GM19395 (cell line): ENCODE results near the gene MEGF6.
A peak's percentile ranks its signal among the peaks of the same experiment; 100 is the strongest.
"Not testable (repeated sequence)": the region's sequence is repeated elsewhere in the genome, so short reads cannot be mapped to it uniquely, and the experiment has no call there.

ENCODE experiments used
- ATAC-seq: cut with Tn5 transposase; IDR thresholded peaks from one replicate; pipeline ENCODE4 v1.9.1; 2021; ENCODE audit warnings: mild to moderate bottlenecking, moderate library complexity; ENCODE audit not compliant: unreplicated experiment

Gene MEGF6

DNA sequence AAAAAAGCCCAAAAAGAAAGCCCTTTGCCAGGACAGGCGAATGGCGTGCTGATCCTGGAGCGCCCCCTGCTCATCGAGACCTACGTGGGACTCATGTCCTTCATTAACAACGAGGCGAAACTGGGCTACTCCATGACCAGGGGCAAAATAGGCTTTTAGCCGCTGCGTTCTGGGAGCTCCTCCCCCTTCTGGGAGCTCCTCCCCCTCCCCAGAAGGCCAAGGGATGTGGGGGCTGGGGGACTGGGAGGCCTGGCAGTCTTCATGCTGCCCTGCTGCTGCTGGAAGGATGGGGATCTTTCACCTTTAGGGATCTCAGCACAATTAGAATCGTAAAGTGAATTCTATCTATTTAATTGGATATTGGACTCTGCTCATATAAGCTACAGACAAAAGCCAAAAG is 17.1 kb upstream of the MEGF6 start:
- no peak for ATAC-seq

DNA sequence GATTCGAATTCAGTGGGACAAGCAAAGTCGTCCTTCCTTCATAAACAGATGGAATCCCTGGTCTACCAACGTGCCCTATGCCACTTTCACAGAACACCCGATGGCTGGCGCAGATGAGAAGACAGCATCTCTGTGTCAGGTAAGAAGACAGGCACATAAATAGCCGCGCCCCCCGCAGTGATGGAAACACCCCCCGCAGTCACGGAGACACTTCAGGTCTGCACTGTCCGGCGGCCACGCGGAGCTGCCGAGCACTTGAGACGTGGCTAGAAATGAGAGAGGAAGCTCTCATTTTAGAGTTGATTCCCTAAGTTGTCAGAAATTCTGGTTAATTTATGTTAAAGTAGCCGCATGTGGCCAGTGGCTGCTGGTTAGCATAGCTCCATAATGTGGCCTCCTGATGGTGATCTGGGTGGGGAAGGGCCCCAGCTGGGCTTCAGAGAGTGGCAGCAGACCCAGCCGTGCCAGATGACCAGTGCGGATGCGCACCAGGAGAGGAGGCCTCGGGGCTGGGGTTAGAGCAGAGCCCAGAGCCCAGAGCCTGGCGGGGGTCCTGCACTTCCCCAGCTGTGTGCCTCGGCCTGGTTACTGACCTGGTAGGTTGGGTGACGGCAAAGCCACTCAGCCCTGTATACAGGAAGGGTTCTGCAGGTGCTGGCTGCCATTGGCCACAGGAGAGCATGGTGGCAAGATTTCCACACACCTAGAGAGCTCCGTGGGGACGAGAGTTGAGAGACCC is 16.4 kb upstream of the MEGF6 start:
- no peak for ATAC-seq

DNA sequence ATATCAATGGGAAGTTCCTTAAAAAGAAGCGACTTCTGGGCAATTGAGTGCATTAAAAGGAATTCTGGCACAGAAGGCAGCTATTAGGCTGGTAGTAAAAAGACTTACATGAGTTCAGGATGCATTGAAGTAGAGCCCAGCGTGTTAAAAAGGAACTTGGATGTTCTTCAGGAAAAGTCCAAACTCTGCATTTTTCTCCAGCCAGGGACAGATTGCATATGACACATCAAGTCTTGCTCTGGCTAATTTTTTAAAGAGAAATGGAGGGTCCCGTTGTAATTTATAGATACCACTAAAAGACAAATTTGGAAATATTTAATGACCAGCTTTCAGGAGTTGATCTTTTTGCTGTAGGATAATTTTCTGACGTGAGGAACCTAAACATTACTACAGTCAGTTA is 14.7 kb upstream of the MEGF6 start:
- no peak for ATAC-seq

DNA sequence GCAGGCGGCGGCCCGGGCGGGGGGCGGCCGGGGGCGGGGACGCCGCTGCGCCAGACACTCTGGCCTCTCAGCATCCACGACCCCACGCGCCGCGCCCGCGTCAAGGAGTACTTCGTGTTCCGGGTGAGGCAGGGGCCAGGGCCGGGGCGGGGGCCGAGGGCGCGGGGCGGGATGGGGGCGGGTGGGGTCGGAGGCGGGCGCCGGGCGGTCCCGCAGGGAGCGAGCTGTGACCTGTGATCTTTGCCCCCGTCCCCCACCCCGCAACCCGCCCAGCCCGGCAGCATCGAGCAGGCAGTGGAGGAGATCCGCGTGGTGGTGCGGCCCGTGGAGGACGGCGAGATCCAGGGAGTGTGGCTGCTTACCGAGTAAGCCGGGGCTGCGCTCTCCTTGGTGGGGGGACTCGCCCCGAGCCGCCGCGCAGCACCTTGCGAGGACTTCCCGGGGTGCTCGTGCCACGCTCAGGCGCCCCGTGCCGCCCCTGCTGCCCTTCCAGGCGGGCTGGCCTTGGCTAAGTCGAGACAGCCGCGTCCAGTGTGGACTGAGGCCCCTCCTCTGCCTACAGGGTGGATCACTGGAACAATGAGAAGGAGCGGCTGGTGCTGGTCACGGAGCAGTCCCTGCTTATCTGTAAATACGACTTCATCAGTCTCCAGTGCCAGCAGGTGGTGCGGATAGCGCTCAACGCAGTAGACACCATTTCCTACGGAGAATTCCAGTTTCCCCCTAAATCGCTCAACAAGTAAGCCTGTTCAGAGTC is 14.0 kb upstream of the MEGF6 start:
- peak; percentile 27 for ATAC-seq

DNA sequence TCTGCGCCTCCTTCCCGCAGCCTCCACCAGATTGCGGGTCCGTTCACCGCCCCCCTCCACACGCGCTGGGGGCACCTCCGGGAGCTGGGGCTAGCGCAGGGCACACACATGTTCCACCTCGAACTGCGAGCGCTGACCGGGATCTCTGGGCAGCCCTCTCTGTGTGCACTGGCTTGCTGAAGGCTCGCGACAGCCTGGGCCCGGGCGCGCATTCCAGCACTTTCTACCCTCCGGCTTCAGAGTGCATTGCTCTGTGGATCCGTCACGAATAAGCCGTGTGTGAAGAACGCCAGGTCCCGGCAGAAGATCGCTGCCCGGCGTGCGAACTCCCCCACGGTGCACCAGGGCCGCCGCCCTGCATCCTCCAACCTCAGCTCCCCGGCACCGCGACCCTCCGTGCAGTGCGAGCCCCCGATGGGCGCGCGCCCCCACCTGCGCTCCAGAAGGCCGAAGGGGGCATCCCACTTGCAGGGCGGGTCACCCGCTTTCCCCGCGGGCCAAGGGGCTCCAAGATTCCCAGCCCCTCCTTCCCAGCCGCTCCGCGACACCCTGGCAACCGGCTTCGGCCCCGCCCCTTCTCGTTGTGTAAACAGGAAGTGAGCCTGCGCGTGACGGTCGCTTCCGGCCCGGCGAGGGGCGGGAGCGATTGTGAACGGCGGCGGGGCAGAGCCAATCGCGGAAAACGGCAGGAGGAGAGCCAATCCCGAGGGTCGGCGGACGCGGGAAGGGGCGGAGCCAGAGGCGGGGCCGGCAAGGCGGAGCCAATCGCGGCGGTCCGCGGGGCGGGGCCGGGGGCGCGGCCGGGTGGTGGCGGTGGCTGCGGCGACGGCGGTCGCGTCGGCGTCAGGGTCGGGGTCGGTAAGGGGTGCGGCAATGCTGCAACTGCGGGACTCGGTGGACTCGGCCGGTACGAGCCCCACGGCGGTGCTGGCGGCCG is 13.2 kb upstream of the MEGF6 start, which contains the start of gene TPRG1L:
Gene TPRG1L, plus strand, starts transcription at position 816 of the 937 bp plus-strand sequence. Its CDS starts 58 bp downstream, at position 874.
- peak; percentile 94 for ATAC-seq

DNA sequence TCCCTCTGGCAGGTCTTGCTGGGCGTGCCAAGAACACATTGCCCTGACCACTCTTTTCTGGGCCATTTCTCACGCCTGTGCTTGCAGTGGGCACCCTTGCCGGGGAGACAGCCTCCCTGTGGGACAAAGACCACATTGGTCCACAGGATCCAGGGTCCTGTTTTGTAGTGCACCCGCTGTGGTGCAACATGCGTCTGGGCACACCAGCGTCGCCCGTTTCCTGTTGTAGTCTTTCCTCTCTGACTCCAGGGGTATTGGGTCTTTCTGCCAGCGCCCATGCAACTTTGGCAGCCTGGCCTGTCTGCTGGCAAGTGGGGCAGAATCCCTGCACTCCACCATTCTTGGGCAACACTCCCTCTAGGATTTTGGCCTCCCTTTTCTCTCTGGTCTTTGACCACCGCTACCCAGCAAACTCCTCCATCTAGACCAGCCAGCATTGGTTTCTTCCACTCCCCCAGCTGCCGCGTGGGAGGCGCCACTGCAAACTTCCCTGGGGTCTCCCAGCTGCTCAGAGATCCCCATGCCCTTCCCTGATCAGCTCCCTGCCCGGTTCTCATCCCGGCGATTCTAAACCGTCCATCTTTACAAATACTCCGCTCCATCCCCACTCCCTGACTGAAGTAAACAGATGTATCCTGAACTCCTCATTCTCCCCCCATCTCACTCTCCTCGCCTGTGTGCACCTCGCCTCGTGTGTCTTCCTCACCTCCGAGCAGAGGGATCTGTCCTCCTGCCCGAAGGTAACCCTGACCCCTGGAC is 12.3 kb upstream of the MEGF6 start:
- ATAC-seq = no peak

DNA sequence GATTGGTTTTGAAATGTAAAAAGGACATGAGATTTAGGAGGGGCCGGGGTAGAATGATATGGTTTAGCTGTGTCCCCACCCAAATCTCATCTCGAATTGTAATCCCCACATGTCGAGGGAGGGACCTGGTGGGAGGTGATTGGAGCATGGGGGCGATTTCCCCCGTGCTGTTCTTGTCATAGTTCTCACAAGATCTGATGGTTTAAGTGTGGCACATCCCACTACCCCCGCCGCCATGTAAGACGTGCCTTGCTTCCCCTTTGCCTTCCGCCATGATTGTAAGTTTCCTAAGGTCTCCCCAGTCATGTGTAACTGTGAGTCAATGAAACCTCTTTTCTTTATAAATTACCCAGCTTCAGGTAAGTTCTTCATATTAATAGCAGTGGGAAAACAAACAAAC is 10.8 kb upstream of the MEGF6 start:
- not testable (repeated sequence) for ATAC-seq

DNA sequence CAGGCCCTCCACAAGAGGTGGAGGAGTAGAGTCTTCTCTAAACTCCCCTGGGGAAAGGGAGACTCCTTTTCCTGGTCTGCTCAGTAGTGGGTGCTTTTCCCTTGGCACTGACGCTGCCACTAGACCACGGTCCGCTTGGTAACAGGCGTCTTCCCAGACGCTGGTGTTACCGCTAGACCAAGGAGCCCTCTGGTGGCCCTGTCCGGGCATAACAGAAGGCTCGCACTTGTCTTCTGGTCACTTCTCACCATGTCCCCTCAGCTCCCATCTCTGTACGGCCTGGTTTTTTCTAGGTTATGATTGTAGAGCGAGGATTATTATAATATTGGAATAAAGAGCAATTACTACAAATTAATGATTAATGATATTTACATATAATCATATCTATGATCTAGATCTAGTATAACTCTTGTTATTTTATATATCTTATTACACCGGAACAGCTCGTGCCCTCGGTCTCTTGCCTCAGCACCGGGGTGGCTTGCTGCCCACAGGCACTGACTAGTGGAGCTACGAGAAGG is 9.9 kb upstream of the MEGF6 start:
- not testable (repeated sequence) for ATAC-seq

DNA sequence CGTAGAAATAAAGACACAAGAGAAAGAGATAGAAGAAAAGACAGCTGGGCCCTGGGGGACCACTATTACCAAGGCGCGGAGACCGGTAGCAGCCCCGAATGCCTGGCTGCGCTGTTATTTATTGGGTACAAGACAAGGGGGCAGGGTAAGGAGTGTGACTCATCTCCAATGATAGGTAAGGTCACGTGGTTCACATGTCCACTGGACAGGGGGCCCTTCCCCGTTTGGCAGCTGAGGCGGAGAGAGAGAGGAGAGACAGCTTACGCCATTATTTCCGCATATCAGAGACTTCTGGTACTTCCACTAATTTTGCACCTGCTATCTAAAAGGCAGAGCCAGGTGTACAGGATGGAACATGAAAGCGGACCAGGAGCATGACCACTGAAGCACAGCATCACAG is 9.4 kb upstream of the MEGF6 start:
- ATAC-seq = no peak

DNA sequence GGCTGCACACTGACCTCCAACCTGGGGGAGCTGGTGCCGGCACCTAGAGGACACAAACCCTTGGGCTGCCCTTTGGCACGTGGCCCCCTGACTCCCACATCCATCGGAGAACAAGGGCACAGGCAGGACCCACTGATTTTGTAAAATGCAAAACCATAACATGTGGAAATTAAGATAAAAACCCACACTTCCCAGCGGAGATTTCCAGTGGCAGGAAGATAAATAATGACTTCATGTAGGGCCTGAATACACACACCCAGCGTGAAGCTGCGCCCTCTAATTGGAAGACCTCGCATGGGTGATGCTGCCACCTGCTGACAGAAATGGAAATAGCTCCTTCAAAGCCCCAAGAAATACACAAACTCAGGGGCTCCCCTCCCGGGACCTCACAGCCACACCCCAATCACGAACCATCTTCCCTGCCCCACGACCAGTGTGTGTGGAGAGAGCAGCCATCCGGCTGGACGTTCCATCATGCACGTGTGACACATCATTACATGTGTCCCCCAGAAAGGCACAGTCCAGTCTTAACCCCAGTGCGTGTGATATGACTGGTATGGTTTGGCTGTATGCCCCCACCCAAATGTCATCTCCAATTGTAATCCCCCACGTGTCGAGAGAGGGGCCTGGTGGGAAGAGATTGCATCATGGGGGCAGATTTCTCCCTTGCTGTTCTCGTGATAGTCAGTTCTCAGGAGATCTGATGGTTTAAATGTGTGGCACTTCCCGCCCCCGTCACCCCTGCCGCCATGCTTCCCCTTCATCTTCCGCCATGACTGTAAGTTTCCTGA is 7.8 kb upstream of the MEGF6 start:
- ATAC-seq = peak; percentile 62

DNA sequence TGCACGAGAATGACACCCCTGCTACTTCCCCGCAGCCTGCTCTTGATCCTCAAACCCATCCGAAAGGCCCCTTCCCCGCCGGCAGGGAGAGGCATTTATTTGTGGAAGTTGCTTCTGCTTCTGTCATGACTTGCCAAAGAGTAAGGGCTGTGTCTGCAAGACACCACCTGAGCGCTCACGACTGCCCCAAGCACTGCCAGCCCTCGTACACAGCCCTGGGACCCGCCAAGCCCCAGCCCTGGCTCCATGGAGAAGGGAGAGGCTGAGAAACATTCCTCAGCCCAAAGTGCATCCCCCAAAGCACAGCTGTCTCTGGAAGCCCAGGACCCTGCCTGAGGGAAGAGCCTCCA is 7.2 kb upstream of the MEGF6 start:
- no peak for ATAC-seq

DNA sequence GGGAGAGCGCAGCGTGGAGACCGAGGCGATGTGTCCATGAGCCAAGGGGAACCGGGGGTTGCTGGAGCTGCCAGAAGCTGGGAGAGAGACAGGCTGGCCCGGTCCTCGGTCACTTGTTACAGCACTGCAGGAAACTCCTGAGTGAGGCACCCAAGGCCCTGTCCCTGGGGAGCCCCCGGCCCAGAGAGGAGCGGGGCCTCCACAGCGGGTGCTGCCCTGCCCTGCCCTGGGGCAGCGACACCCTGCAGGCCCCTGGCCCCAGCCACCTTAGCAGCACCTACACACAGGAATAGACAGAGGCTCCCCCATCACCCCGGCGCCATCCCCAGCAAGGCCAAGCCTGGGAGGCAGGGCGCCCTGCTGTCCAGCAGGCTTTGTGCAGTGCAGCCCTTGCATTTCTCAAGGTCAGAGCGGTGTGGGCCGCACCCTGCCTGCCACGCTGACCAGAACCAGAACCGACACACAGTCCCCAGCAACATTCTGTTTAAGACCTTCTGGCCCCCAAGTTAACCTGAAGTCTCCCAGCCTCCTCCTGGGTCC is 6.6 kb upstream of the MEGF6 start:
- ATAC-seq = no peak

DNA sequence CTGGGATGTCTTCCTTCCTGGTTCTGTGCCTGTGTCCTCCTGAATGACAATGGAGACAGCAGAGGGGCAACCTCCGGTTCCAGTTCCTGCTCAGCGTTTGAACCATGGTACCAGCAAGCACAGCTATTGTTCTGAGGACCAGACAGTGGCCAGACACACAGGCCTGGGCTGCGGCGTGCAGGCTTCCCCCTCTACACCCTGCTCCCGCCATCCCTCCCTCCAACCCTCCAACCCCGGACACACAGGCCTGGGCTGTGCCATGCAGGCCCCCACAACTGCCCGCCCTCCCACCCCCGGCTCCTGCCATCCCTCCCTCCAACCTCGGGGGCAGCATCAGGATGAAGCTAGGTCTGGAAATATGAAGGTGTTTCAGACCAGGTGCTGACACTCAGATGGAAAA is 5.6 kb upstream of the MEGF6 start:
- ATAC-seq = no peak

DNA sequence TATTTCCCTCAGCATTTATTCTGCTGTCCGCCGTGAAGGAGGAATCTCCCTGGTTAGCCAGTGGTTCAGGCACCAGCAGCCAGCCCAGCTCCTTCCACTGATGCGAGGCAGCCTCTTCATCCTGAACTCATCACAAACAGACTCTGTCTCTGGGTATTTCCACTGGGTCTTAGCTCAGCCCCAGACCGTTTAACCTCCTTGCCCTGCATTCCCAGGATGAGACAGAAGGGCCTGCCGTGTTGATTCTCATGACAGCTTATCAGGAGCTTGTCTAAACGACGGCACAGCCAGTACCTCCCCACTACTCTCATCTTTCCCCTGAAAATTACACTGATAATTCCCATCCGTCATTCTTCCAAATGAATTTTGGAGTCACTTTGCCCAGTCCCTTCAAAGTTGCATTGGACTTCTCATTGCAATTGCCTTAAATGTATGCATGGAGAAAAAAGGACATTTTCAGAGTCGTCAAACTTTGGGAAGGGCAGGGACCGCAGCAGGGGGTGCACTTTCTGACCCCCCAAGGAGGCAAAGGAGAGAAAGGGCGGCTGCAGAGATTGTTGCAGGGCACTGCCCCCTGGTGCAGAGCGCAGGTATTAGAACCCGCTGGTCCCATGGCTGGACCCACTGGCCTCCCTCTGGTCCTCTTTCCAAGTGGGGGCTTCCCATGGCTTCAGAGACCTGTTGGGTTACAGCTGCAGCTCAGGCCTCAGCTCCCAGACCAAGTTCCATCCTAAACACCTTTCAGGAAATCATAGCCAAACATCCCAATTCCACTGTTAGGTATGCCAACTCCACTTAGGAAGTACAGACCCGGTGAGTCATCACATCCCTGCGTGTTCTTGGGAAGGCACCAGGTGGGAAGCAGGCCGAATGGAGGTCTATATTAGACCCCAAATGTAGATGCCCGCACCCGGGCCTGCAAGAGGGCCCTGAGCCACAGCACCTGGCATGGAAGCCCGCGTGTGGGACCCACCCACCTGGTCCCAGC is 3.7 kb upstream of the MEGF6 start:
- ATAC-seq = no peak

DNA sequence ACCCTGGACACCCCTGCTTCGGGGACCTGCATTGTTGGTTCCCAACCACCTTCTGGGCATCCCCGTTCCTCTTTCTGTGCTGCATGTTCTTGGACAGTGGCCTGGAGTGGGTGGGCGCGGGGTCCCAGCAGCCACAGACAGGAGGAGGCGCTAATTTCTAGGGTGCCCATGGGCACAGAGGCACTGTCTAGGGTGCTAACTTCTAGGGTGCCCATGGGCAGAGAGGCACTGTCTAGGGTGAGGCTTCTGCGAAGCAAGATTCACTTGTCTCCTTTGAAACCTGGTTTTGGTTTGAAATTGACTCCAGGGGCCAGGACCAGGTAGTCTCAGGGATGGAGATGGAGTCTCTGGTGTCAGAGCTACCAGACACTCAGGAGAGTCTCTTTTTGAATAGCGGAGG is 815 bp upstream of the MEGF6 start:
- ATAC-seq = no peak

DNA sequence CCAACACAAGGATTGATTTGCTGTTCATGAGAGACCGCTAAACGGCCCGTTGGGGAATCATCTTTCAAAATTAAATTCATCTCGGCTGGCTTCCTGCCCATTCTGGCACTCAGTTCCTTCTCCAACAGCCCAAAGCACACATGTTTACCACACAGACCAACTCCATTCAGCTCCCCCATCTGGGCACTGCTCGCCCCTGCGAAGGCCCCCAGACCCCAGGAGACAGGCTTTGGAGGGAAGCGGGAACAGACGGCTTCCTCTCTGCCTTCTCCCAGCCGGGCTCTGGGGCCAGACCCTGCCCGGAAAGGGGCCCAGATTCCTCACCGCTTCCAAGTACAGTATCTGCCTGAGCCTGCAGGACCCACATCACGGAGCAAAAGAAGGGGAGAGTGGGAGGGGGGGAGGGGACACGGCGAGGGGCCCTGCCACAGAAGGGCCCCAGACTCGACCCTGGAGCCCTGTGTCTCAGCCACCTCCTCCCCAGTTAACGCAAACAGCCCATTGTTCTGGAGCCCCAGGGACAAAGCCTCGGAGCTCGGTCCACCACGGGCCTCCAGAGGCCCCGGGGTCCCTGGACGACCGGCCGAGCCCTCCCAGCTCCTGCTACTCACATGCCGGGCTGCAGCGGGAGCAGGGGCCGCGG is 660 bp downstream of the MEGF6 start:
- no peak for ATAC-seq

DNA sequence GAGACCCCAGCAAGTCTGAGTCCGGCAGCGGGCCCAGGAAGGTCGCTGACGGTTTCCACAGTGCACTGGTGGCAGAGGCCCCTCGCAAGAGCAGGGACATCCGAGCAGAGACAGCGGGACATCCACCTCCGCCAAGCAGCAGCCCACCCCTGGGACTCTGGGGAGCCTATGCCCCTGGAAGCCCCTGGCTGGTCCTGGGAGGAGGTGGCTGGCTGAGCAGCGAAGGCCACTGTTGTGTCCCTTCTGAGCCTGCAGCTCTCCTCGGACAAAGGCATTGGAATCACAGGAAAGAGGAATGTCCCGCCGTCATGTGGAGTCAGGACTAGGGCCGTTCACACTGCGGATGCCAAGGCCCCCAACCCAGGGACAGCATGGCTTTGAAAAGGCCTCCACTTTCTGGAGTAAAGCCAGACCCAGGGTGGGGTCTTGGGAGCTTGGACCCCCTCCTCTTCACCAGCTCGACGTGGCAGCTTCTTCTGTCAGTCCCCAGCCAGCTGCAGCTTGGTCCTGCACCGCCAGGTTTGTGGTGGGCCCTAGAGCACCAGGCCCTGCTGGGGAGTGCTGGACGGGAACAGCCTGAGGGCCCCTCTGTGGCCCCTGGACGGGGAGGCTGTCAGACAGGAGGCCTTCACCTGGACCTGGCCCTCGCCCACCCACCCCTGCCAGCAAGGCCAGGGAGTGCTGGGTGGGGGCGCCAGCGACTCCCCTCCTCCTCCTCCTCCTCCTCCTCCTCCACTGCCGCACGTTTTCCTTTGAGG is 1.4 kb downstream of the MEGF6 start:
- no peak for ATAC-seq
